Measurements from ENCODE around the gene PAMR1.

PAMR1 gene

DNA sequence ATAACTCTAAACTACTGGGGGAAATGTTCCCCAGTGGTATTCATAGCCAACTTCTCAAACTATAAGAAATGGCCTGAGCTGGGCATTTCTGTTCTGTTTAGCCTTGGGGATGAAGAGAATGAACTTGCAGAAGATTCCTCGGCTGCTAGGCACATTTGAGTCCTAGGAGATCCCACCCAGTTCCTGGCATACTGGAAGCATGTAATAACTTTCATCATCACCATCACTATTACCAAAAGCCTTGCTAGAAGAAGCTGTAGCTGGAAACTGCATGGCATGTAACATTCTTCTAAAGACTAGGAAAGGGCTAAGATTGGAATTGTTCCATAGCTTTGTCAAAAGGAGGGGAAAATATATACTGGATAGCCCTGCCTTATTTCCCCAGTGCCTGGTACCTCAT, 65.9 kb downstream of the PAMR1 start:
- DNase-seq (ENCODE audit: low read depth), result no peak

GRCh38 chr11:35458846-35459245, 66.6 kb downstream of the PAMR1 start:
- no peak for DNase-seq (ENCODE audit: low read depth)

- no peak for DNase-seq (ENCODE audit: low read depth)
Observed at GRCh38 chr11:35454362-35454761, 71.1 kb downstream of the PAMR1 start.

GRCh38 chr11:35436581-35437250, 88.7 kb downstream of the PAMR1 start:
- DNase-seq (ENCODE audit: low read depth), result no peak

- no peak for DNase-seq (ENCODE audit: low read depth)
Observed at GRCh38 chr11:35433588-35433987, 91.8 kb downstream of the PAMR1 start.

DNA sequence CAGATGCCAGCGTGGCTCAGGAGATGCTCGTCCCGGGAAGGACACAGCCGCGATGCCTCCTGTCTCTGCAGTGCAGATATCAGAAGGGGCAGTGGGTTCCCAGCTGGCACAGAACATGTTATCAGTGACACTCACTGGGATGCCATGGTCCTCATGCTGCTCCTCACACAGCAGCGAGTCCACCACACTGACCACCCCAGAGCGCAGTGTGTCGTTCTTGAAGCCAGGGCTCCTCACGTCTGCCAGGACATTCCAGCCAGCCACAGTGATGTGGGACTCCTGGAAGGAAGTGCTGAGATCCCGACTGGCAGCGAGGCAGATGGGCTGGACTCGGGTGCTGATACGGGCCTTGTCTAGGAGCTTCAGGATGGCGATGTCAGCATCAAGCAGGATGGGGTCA, 93.0 kb downstream of the PAMR1 start:
- DNase-seq (ENCODE audit: low read depth), result no peak

GRCh38 chr11:35427071-35427470, 98.3 kb downstream of the PAMR1 start:
- no peak for DNase-seq (ENCODE audit: low read depth)

- DNase-seq (ENCODE audit: low read depth), result no peak
Observed at GRCh38 chr11:35426351-35426750, 99.1 kb downstream of the PAMR1 start.

DNA sequence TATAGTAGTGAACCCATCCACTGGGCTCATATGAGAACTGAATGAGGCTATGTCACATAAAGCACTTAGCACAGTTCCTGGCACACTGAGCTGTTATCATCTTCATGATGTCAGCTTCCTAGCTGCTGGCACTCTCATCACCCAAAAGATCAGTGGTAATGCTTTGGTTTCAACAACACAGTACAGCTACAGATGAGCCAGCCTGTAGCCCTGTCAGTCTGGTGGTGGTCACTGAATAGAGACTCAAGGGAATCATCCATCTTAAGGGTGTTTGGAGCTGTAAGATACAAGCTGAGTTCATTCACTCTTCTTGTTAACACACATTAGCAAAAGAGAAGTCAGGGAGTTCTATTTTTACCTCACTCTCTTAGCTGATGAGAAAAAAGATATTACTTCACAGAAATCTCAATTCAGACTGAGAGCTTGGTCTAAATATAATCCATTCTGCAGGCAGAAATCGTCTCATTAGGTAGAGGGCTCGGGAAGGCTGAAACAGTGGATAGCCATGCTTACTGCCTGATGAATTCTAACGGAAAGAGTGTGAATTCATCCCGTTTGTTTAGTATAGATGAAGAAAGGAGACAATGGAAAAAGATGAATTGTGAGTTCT, 99.7 kb downstream of the PAMR1 start:
- no peak for DNase-seq (ENCODE audit: low read depth)

- DNase-seq (ENCODE audit: low read depth), result no peak
Observed at GRCh38 chr11:35424157-35424940, 101.1 kb downstream of the PAMR1 start.

GRCh38 chr11:35420371-35420770, 105.0 kb downstream of the PAMR1 start:
- DNase-seq (ENCODE audit: low read depth), result no peak

- no peak for DNase-seq (ENCODE audit: low read depth)
Observed at GRCh38 chr11:35419830-35420333, 105.5 kb downstream of the PAMR1 start.

GRCh38 chr11:35419184-35419829, 106.1 kb downstream of the PAMR1 start, which contains the start of gene SLC1A2:
SLC1A2 (minus strand) TSS chr11:35419558; CDS start chr11:35418966, 592 bp downstream.
- no peak for DNase-seq (ENCODE audit: low read depth)

DNA sequence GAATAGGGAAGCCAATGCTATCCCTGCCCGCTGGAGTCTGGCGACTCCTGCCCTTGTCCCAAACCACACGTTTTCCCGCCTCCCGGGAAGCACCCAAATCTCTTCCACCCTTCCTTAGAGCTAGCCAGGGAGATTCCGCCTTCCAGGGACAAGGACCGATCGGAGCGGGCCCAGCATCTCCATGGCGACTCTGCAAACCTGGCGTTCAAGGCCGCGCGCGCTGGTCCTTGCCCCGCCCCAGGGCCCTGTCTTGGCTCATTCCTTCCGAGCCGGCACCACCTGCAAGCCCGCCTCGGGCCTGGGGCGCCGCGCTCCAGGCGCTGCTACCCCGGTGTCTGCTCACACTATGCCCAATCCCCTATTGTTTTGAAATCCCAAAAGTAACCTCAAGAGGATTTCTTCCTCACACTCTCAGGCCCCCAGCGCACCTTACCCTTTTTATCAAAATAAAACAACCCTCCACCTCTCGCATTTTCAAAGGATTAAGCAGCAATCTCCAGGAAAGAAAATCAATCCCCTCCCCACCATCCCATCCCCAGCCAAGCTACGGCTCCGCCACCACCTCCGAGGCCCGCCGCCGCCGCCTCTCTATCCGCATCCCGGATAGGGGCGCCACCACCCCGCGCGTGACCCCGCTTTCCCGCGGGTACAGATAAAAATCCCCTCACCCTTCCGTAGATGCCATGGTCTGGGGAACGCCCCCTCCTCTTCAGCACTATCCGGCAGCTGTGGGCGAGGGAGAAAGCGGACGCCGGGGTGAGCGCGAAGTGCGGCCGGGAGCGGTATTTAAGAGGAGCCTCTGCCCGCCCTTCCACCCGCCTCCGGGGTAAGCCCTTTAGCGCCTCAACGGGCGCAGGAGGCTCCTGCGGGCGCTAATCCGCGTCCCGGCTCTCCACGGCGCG, 106.9 kb downstream of the PAMR1 start:
- no peak for DNase-seq (ENCODE audit: low read depth)

DNA sequence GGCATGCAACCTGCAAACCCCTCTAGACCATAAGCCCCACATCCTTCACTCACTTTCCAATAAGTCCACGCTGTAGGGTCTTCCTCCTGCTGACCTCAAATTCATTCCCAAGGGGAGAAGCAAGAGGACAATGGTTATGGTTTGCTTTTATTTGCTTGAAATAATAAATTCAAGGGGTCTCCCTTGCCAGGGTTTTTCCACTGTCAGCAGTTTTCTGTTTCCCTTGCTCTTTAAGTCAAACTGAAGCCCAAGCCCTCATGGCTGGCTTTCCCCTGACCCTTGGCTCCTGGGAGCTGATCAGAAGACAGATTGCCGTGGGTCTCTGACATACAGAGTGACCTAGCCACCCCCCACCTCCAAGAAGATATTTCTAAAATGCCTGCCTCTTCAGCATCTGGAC, 109.9 kb downstream of the PAMR1 start:
- no peak for DNase-seq (ENCODE audit: low read depth)

DNA sequence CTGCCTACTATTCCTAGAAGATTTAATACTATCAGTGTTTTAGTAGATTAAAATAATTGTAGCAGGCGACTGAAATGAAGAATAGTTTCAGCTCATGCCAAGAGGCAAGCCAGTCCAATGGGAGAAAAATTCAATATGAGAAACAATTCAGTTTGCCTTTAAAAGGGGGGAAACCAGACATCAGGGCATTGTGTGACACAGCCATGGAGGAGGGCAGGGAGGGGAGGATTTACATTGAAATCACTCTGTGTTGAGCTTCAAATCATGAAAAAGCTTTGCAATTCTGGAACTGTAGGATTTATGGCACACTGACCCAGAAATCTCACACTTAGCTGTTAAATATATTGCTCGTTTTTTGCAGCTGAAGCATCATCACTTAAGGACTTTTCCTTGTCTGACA, 110.6 kb downstream of the PAMR1 start:
- DNase-seq (ENCODE audit: low read depth), result no peak

GRCh38 chr11:35414311-35414710, 111.1 kb downstream of the PAMR1 start:
- DNase-seq (ENCODE audit: low read depth), result no peak

DNA sequence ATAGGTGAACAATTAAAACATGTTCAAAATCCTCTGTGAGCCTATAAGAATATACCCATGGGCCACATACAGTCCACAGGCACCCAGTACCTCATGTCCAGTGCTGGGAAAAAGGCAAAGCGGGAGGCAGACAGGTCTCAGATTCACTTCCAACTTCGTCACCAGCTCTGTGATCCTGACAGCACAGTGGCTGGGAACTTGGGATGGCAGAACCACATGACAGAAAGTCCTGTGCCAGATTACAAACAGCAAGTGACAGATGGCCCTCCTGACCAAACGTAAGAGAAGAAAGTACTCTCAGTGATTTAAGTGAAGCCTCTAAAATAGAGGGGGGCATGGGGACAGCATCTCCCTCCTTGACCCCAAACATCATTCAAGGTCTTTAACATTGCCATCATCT, 111.8 kb downstream of the PAMR1 start:
- DNase-seq (ENCODE audit: low read depth), result no peak

- no peak for DNase-seq (ENCODE audit: low read depth)
Observed at GRCh38 chr11:35412285-35412684, 113.1 kb downstream of the PAMR1 start.

GRCh38 chr11:35407041-35407440, 118.4 kb downstream of the PAMR1 start:
- DNase-seq (ENCODE audit: low read depth), result no peak

DNA sequence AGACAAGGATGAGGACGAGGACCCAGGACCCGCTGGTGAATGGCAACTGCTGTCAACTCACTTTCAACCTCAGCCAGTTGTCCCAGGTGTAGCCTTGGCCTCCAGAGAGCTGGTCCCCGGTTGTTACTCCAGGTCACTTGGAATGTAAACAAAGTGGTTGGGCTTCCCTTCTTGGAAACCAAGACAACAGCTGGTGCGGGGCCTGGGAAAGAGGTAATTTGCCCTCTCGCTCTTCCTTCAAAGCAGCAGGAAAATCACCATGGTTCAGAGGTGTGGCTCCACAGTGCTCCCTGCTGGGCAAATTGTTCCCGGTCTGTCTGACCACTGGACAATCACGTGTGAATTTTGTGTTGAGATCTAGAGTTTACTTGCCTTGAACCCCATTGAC, 121.0 kb downstream of the PAMR1 start:
- no peak for DNase-seq (ENCODE audit: low read depth)

Data from stimulated activated CD4-positive, alpha-beta T cell treated with anti-CD3 and anti-CD28 coated beads, Interleukin-2, amount 100 ng/mL, for 4 hours (primary cell).